Left ventricle myocardium inferior (tissue), 1 donor: ENCODE measurements around the gene EEF1A1. TPM values are rescaled to one million over a fixed set of nuclear protein-coding genes. Genes with fewer than 3 reads are reported as not detected.
"Not testable (repeated sequence)": the region's sequence is repeated elsewhere in the genome, so short reads cannot be mapped to it uniquely, and the experiment has no call there.

Source experiments
- DNase-seq: peaks from one replicate; pipeline ENCODE4 v3.0.0-alpha.2; 2020
- H3K27ac ChIP-seq: fragments of 200-600 bp; replicated peaks from 2 replicates; pipeline ENCODE4 v1.8.0; 2021
- H3K27me3 ChIP-seq: fragments of 200-600 bp; 2 replicates; pipeline ENCODE4 v1.8.0; 2021; ENCODE audit warnings: low read depth
- H3K36me3 ChIP-seq: fragments of 200-600 bp; 2 replicates; pipeline ENCODE4 v1.8.0; 2021
- H3K4me1 ChIP-seq: fragments of 200-600 bp; 2 replicates; pipeline ENCODE4 v1.8.0; 2021
- H3K4me3 ChIP-seq: fragments of 200-600 bp; 2 replicates; pipeline ENCODE4 v1.8.0; 2021; ENCODE audit warnings: mild to moderate bottlenecking, moderate library complexity
- H3K9me3 ChIP-seq: fragments of 200-600 bp; replicated peaks from 2 replicates; pipeline ENCODE4 v1.8.0; 2021
- CTCF ChIP-seq: fragments of 200-600 bp; IDR thresholded peaks from 2 replicates; pipeline ENCODE4 v1.8.0; 2021; ENCODE audit warnings: antibody characterized with exemption, mild to moderate bottlenecking, borderline replicate concordance
- intact Hi-C: fragments of 100-400 bp; cut with micrococcal nuclease; formaldehyde crosslinking; loops from one replicate; pipeline ENCODE4 v1.11.0; 2022
- long read RNA-seq: library from polyadenylated mRNA; unstranded; transcript quantifications from one replicate; pipeline ENCODE4 v2.0.0, GENCODE V29; 2021
- total RNA-seq: library from RNA; stranded (reverse); fragmentation: NEBNext Ultra II Directional; extraction: Animal tissue kit (Norgen Biotek cat#: 25700); gene quantifications from one replicate; pipeline ENCODE4 v1.2.1, GENCODE V29; 2021
- donor health status: DM: no; HTN: yes; CAD: no; lungs with severe emphysema.

Gene EEF1A1
- 1,882 TPM for total RNA-seq
- long read RNA-seq, full-length matches to known transcripts = 565 of 654 reads
- long read RNA-seq, partial matches to known transcripts = 71 of 654 reads
- long read RNA-seq, other reads (novel, unspliced or antisense) = 18 of 654 reads

GRCh38 chr6:73520688-73521350, at the start of gene EEF1A1:
EEF1A1 (minus strand) TSS chr6:73521032; CDS start chr6:73520026, 1,006 bp downstream.
- no peaks in the 10 kb centered on the region for H3K9me3 ChIP-seq
- TF ChIP-seq CTCF = no peak
- intact Hi-C loops = loop anchor here (10.0 kb wide), 1 partner anchor 64 kb away; no protein-coding TSS in a partner anchor
- DNase-seq = peak; percentile 97
- peak within 1 kb of the TSS; percentile 99 for H3K27ac ChIP-seq
- peaks cover 51% of the 10 kb centered on the region for H3K27me3 ChIP-seq
- H3K36me3 ChIP-seq = peaks cover 35% of the 10 kb centered on the region
- H3K4me1 ChIP-seq = peaks cover 80% of the 10 kb centered on the region
- peak within 1 kb of the TSS; percentile 90 for H3K4me3 ChIP-seq

GRCh38 chr6:73569121-73569520, 48.3 kb upstream of the EEF1A1 start:
- no peak for TF ChIP-seq CTCF
- Histone ChIP-seq H3K27me3 (peaks cover 28% of the 10 kb centered on the region), H3K9me3 (no peaks in the 10 kb centered on the region), H3K4me1 (peaks cover 31% of the 10 kb centered on the region), H3K4me3 (no peak overlapping the region), H3K27ac (no peak overlapping the region), H3K36me3 (no peaks in the 10 kb centered on the region)
- intact Hi-C loops = no loop called here
- DNase-seq = no peak

GRCh38 chr6:73566954-73567591, 46.2 kb upstream of the EEF1A1 start:
- Histone ChIP-seq H3K27ac (peak overlapping the region; percentile 81), H3K4me1 (peaks cover 31% of the 10 kb centered on the region), H3K9me3 (no peaks in the 10 kb centered on the region), H3K4me3 (no peak overlapping the region), H3K27me3 (peaks cover 27% of the 10 kb centered on the region), H3K36me3 (no peaks in the 10 kb centered on the region)
- intact Hi-C loops = no loop called here
- TF ChIP-seq CTCF = no peak
- peak; percentile 55 for DNase-seq

- H3K36me3 ChIP-seq, H3K4me3 ChIP-seq, H3K9me3 ChIP-seq, DNase-seq, intact Hi-C loops: not testable (repeated sequence)
- Histone ChIP-seq H3K4me1 (peaks cover 26% of the 10 kb centered on the region), H3K27ac (peak overlapping the region; percentile 81), H3K27me3 (peaks cover 27% of the 10 kb centered on the region)
These were observed 45.6 kb upstream of the EEF1A1 start for GRCh38 chr6:73566486-73566871.

GRCh38 chr6:73565767-73566485, 45.1 kb upstream of the EEF1A1 start:
- Histone ChIP-seq H3K27ac (peak overlapping the region; percentile 81), H3K4me1 (peaks cover 24% of the 10 kb centered on the region), H3K9me3 (no peaks in the 10 kb centered on the region), H3K27me3 (peaks cover 27% of the 10 kb centered on the region), H3K36me3 (no peaks in the 10 kb centered on the region), H3K4me3 (no peak overlapping the region)
- no peak for DNase-seq
- intact Hi-C loops = no loop called here
- TF ChIP-seq CTCF = no peak
